Measurements from ENCODE around the gene ZKSCAN5. TPM values are rescaled to one million over a fixed set of nuclear protein-coding genes. Genes with fewer than 3 reads are reported as not detected.
A peak's percentile ranks its signal among the peaks of the same experiment; 100 is the strongest.

The ZKSCAN5 gene
- total RNA-seq, 1 donor from 2014 or later: 14.0 TPM

DNA sequence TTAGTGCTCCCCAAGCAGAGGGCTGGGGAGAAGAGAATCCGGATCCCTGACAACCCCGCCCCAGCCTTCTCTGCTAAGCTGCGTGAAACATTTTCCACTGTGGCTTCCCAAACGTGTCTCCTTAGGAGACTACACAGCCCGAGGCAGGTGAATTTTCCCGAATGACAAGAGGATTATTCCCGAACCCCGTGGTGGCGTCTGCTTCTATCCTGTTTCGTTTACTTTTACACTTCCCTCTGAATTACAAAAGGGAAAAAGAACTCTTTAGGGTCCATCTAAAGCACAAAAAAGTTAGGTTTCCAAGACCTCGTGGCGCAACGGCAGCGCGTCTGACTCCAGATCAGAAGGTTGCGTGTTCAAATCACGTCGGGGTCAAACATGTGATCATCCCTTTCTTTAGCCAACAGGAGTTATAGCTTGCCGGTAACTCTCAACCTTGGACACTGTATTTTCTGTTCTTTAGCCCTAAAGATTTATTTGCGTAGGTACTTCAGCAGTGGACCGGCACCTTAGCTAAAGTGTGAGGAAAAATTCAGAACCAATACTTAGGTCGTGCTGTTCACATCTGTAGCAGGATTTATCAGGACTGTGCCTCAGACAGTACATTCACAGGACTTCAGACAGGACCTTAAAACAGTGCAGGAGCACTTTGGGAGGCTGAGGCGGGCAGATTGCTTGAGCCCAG lies 34.9 kb upstream of the ZKSCAN5 start:
- DNase-seq (ENCODE audit: extremely low spot score, unreplicated experiment): no peak
- Mint-ChIP-seq H3K4me1 (ENCODE audit: unreplicated experiment) (peaks cover 21% of the 10 kb centered on the region), H3K27ac (peak overlapping the region; percentile 53)

DNA sequence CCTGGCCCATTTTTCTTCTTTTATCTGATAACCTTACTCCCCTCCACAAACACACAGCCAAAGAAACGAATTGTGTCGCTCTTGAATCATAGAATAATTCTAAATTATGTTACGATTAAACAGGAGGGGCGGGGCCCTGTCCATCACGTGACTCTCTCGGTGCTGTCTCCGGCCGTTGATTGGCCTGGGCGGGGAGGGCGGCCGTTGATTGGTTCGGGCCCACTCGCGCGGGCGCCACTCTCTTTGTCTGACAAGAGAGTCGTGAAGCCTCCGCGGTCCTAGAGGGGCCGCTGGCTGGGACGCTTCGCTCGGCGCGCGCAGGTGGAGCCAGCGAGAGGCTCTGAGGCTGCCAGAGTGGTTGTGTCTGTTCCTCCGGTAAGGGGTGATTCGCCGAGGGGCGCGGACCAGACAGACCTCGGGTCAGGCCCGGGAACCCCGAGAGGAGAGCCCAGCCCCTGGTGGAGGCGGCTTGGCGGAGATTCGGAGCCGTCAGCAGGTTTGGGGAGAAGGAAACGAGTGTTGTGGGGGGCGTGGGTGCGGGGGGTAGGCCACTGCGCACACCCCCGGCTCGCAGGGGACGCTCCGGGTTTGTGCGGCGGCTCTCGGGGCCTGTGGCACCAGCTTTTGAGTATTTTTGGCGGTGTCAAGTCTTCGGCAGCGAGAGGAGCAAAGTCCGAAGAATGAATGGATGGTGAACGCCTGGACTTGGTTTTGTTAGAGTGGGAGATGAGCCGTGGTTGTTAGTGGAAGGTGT lies 31.7 kb upstream of the ZKSCAN5 start, which contains the start of gene ZNF789:
Gene ZNF789, plus strand, starts transcription at position 330 of the 754 bp plus-strand sequence. CDS start 3,567 bp downstream, outside the sequence.
- TF ChIP-seq, protein P1, sequence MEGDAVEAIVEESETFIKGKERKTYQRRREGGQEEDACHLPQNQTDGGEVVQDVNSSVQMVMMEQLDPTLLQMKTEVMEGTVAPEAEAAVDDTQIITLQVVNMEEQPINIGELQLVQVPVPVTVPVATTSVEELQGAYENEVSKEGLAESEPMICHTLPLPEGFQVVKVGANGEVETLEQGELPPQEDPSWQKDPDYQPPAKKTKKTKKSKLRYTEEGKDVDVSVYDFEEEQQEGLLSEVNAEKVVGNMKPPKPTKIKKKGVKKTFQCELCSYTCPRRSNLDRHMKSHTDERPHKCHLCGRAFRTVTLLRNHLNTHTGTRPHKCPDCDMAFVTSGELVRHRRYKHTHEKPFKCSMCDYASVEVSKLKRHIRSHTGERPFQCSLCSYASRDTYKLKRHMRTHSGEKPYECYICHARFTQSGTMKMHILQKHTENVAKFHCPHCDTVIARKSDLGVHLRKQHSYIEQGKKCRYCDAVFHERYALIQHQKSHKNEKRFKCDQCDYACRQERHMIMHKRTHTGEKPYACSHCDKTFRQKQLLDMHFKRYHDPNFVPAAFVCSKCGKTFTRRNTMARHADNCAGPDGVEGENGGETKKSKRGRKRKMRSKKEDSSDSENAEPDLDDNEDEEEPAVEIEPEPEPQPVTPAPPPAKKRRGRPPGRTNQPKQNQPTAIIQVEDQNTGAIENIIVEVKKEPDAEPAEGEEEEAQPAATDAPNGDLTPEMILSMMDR (conservative IDR thresholded peaks at IDR 0.05): no peak
- peaks cover 16% of the 10 kb centered on the region for H3K27me3 Mint-ChIP-seq
- H3K27ac Mint-ChIP-seq: peak within 1 kb of the TSS; percentile 94
- no peaks in the 10 kb centered on the region for H3K9me3 Mint-ChIP-seq
- H3K4me3 Mint-ChIP-seq: peak within 1 kb of the TSS; percentile 99
- H3K36me3 Mint-ChIP-seq: peaks cover 3% of the 10 kb centered on the region
- DNase-seq (ENCODE audit: extremely low spot score, unreplicated experiment): peak; percentile 98
- H3K4me1 Mint-ChIP-seq (ENCODE audit: unreplicated experiment): peaks cover 12% of the 10 kb centered on the region

More for the DNA sequence above, 34.9 kb upstream of the ZKSCAN5 start:
- TF ChIP-seq, protein P1 (conservative IDR thresholded peaks at IDR 0.05): no peak
- no peaks in the 10 kb centered on the region for H3K9me3 Mint-ChIP-seq
- peak overlapping the region; percentile 51 for H3K4me3 Mint-ChIP-seq
- H3K36me3 Mint-ChIP-seq: peaks cover 12% of the 10 kb centered on the region
- peaks cover 19% of the 10 kb centered on the region for H3K27me3 Mint-ChIP-seq

DNA sequence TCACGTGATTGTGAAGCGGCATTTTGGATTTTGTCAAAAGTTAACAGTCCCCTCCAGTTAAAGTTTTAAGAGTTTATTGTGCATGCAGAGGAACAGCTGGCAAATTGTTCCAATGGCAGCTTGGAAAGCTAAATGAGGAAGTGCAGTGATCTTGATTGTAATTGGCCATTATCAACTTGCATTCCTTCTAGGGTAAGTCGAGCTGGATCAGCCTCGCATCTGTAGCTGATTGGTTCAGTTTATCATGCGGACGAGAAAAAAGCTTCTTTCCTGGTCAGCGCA lies 31.2 kb upstream of the ZKSCAN5 start:
- peaks cover 16% of the 10 kb centered on the region for H3K27me3 Mint-ChIP-seq
- peak overlapping the region; percentile 94 for H3K27ac Mint-ChIP-seq
- peaks cover 12% of the 10 kb centered on the region for H3K4me1 Mint-ChIP-seq (ENCODE audit: unreplicated experiment)
- peaks cover 3% of the 10 kb centered on the region for H3K36me3 Mint-ChIP-seq
- no peak for DNase-seq (ENCODE audit: extremely low spot score, unreplicated experiment)
- TF ChIP-seq, protein P1 (conservative IDR thresholded peaks at IDR 0.05): no peak
- no peaks in the 10 kb centered on the region for H3K9me3 Mint-ChIP-seq
- peak overlapping the region; percentile 99 for H3K4me3 Mint-ChIP-seq

DNA sequence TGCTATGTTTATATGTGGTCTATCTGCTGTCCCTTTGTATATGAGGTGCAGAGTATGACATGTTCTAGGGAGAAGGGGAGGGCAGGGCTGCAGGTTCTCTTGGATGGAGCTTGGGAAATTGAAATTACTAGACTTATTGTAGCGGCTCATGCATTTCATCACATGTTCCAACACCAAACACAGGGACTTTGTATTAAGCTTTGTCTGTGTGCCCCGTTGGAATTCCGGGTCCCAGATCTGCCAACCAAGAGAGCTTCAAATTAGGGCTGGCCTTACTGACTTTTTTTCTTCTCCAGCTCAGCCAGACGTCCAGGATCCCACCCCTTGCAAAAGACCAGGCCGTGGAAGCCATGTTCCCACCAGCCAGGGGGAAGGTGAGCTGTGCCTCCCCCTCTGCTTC lies 28.4 kb upstream of the ZKSCAN5 start:
- peaks cover 12% of the 10 kb centered on the region for H3K4me1 Mint-ChIP-seq (ENCODE audit: unreplicated experiment)
- H3K27me3 Mint-ChIP-seq: peaks cover under 1% of the 10 kb centered on the region
- no peak for DNase-seq (ENCODE audit: extremely low spot score, unreplicated experiment)
- peaks cover 3% of the 10 kb centered on the region for H3K36me3 Mint-ChIP-seq
- H3K9me3 Mint-ChIP-seq: no peaks in the 10 kb centered on the region
- no peak overlapping the region for H3K27ac Mint-ChIP-seq
- TF ChIP-seq, protein P1 (conservative IDR thresholded peaks at IDR 0.05): no peak
- H3K4me3 Mint-ChIP-seq: no peak overlapping the region

DNA sequence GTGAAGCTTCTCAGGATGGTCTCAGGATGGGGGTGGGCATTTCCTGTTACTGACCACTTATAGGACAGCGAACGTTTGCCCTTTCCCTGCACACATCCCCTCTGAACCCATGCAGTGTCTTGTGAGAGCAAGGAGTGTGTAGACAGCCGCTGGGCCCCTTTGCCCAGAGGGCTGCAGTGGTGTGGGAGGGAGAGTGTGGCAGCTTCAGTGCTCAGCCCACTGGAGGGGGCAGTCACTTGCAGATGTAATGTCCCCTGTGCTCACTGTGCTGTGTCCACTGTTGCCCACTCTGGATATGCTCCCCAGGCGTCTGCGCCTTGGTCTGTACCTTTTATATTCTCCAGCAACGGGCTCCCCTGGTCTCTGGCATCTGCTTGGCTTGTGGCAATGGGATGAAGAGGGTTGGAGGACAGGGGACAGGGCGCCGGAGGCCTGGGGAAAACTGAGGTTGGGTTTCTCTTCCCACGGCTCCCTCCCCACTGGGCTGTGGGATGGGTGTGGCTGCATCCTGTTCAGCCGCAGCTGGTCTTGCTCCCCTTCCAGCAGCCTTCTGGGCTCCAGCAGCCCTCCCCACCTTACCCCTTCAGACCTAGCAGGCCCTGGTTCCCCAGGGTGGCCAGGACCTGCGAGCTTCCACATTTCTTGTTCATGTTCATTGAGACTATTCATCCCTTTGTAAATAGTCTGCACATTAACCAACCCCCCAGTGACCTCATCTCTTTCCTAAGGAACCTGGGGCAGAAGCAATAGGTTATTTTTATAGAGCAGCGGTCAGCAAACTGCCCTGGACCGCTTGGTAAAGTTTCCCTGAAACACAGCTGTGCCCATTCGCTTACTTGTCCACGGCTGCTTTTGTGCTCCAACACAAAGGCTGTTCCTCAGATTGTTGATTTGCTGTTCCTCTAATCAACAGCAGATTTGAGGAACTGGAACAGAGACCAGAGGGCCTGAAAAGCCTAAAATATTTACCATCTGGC lies 25.7 kb upstream of the ZKSCAN5 start:
- Mint-ChIP-seq H3K9me3 (no peaks in the 10 kb centered on the region), H3K4me1 (ENCODE audit: unreplicated experiment) (no peaks in the 10 kb centered on the region), H3K4me3 (no peak overlapping the region), H3K27me3 (no peaks in the 10 kb centered on the region), H3K27ac (no peak overlapping the region), H3K36me3 (no peaks in the 10 kb centered on the region)
- TF ChIP-seq, protein P1 (conservative IDR thresholded peaks at IDR 0.05): no peak
- DNase-seq (ENCODE audit: extremely low spot score, unreplicated experiment): no peak
